Ascending aorta (tissue), 2 donors: ENCODE measurements around the gene MOGAT1. TPM values are rescaled to one million over a fixed set of nuclear protein-coding genes. Genes with fewer than 3 reads are reported as not detected.

Experiments used
- DNase-seq, 2 donors: peaks; one replicate each; pipeline ENCODE4 v3.0.0-alpha.2; 2019; ENCODE audit warnings: low spot score in 2 of 2
- H3K27ac ChIP-seq, 2 donors: fragments of 200-600 bp; sonication (generic); one replicate each; pipeline ENCODE4 v1.5.1; 2016 to 2017; ENCODE audit warnings: mild to moderate bottlenecking in 1 of 2
- H3K27me3 ChIP-seq: fragments of 200-600 bp; sonication (generic); one replicate; pipeline ENCODE4 v1.5.1; 2017
- H3K36me3 ChIP-seq, 2 donors: fragments of 200-600 bp; sonication (generic); one replicate each; pipeline ENCODE4 v1.5.1; 2016
- H3K4me1 ChIP-seq, 2 donors: fragments of 200-600 bp; sonication (generic); one replicate each; pipeline ENCODE4 v1.5.1; 2016 to 2017; ENCODE audit warnings: mild to moderate bottlenecking in 1 of 2
- H3K4me3 ChIP-seq, 2 donors: fragments of 200-600 bp; sonication (generic); one replicate each; pipeline ENCODE4 v1.5.1; 2016 to 2017; ENCODE audit warnings: mild to moderate bottlenecking in 1 of 2
- H3K9me3 ChIP-seq, 2 donors: fragments of 200-600 bp; sonication (generic); one replicate each; pipeline ENCODE4 v1.5.1; 2016
- intact Hi-C: fragments of 100-400 bp; cut with DNase I; formaldehyde crosslinking; loops from one replicate; pipeline ENCODE4 v1.15.1; 2023
- total RNA-seq: library from RNA; depleted of rRNA; stranded (reverse); fragments of >200 nt; gene quantifications from one replicate; pipeline ENCODE4 v1.1.0, GENCODE V29; 2016
- TF ChIP-seq, protein P1 (sequence below), 3 experiments: fragments of 200-600 bp in 2 of 3; fragments of 450-650 bp in 1 of 3; sonication (generic) in 2 of 3; IDR thresholded peaks; one replicate each; pipeline ENCODE4 v1.5.1; 2016 to 2019; ENCODE audit warnings: antibody characterized with exemption in 3 of 3, mild to moderate bottlenecking in 1 of 3, moderate library complexity in 1 of 3

MOGAT1 gene
- total RNA-seq, 1 donor from 2014 or later: not detected

DNA sequence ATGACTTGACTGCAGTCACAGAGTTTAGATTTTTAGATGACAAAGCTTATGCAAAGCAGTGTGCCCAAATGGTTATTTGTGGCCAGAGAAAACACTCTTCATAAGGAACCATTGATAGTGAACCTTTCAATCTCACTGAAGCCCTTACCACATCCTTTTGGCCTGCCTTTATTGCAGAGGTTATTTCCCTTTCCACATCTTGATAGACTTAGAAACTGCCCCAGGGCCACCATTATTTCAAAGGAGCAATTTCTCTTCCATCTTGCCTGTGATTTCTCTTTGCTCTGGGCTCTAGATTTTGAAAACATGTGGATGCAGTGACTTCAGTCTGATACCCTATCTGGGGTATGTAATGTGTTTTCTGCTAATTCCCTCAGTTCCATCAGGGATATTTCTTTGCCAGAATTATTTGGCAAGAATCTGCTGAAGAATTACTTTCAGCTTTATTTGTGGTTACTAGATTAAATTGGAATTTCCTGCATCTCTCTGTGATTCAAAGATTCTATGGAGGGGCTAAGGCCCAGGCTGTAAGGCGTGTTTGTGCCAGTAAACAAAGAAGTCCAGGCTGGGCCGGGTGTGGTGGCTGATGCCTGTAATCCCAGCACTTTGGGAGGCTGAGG is 51.0 kb downstream of the MOGAT1 start:
- Histone ChIP-seq H3K27ac (peak overlapping the region; percentile 31 to 67), H3K36me3 (no peaks in the 10 kb centered on the region), H3K4me3 (no peak overlapping the region), H3K9me3 (no peaks in the 10 kb centered on the region), H3K4me1 (peaks cover 0 to 7% of the 10 kb centered on the region in 2 donors), H3K27me3 (no peaks in the 10 kb centered on the region)
- no peak for DNase-seq
- intact Hi-C loops: no loop called here
- TF ChIP-seq, protein P1, sequence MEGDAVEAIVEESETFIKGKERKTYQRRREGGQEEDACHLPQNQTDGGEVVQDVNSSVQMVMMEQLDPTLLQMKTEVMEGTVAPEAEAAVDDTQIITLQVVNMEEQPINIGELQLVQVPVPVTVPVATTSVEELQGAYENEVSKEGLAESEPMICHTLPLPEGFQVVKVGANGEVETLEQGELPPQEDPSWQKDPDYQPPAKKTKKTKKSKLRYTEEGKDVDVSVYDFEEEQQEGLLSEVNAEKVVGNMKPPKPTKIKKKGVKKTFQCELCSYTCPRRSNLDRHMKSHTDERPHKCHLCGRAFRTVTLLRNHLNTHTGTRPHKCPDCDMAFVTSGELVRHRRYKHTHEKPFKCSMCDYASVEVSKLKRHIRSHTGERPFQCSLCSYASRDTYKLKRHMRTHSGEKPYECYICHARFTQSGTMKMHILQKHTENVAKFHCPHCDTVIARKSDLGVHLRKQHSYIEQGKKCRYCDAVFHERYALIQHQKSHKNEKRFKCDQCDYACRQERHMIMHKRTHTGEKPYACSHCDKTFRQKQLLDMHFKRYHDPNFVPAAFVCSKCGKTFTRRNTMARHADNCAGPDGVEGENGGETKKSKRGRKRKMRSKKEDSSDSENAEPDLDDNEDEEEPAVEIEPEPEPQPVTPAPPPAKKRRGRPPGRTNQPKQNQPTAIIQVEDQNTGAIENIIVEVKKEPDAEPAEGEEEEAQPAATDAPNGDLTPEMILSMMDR (IDR thresholded peaks at IDR 0.05): no peak

DNA sequence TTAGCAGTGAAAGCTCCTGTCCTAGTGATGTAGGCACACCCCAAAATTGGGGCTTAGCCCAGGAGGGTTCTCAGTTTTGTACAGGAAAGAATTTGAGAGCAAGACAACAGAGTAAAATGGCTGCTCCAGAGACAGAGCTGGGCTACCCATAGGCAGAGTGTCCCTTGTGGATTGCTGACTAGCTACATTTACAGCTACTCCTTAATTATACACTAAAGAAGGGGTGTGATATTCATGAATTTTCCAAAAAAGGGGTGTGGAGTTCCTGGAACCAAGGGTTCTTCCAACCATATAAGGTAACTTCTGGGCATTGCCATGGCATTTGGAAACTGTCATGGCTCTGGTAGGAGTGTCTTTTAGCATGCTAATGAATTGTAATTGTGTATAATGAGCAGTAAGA is 52.8 kb downstream of the MOGAT1 start:
- no peaks in the 10 kb centered on the region for H3K9me3 ChIP-seq
- no peak for DNase-seq
- no peaks in the 10 kb centered on the region for H3K36me3 ChIP-seq
- TF ChIP-seq, protein P1 (IDR thresholded peaks at IDR 0.05): no peak
- no peaks in the 10 kb centered on the region for H3K27me3 ChIP-seq
- peaks cover 0 to 7% of the 10 kb centered on the region in 2 donors for H3K4me1 ChIP-seq
- no peak overlapping the region for H3K27ac ChIP-seq
- no peak overlapping the region for H3K4me3 ChIP-seq
- intact Hi-C loops: no loop called here

DNA sequence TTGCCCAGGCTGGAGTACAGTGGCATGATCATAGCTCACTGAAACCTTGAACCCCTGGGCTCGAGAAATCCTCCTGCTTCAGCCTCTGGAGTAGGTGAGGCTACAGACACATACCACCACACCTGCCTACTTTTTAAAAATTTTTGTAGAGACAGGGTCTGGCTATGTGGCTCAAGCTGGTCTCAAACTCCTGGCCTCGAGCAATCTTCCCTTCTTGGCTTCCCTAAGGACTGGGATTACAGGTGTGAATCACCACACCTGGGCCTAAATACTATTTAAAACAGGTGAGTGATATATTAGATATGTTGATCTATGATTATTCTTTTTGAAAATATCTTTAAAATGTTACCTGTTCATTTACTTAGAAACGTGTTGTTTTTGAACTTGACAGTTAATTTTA is 57.2 kb downstream of the MOGAT1 start:
- TF ChIP-seq, protein P1 (IDR thresholded peaks at IDR 0.05): no peak

DNA sequence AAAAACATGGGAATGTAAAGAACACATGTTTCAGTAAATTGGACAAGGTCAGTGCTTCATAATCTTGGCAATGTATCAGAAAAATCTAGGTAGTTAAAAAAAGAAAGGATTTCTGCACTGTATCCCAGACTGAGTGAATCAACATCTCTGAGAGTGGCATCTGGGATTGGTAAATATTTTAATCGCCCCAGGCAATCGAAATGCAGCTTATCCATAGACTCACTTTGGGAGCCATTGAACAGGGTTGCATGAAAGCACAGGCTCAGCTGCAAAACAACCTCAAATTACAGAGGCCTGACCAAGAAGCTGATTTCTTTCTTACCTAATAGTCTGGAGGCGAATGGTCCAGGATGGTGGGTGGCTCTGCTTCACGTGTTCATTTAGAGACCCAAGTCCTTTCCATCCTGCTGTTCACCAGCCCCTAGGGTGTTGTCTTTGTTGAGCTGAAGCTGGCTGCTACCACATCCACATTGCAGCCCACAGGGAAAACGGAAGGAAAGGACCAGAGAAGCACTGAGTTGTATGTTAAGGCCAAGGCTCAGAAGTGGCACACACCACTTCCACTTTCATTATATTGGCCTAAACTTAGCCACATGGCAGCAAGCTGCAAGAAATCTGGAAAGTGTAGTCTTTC is 59.0 kb downstream of the MOGAT1 start:
- Histone ChIP-seq H3K9me3 (no peaks in the 10 kb centered on the region), H3K4me1 (peaks cover 22 to 39% of the 10 kb centered on the region in 2 donors), H3K27me3 (no peaks in the 10 kb centered on the region), H3K27ac (peak overlapping the region; percentile 84 to 89), H3K4me3 (peak overlapping the region; percentile 13 to 32), H3K36me3 (no peaks in the 10 kb centered on the region)
- intact Hi-C loops: no loop called here
- DNase-seq: no peak
- TF ChIP-seq, protein P1 (IDR thresholded peaks at IDR 0.05): no peak

More for the DNA sequence above, 57.2 kb downstream of the MOGAT1 start:
- DNase-seq: no peak
- H3K4me1 ChIP-seq: peaks cover 12 to 27% of the 10 kb centered on the region in 2 donors
- intact Hi-C loops: no loop called here
- H3K9me3 ChIP-seq: no peaks in the 10 kb centered on the region
- no peak overlapping the region for H3K4me3 ChIP-seq
- H3K36me3 ChIP-seq: no peaks in the 10 kb centered on the region
- H3K27ac ChIP-seq: peak overlapping the region in 1 of 2 donors; percentile 31
- H3K27me3 ChIP-seq: no peaks in the 10 kb centered on the region

DNA sequence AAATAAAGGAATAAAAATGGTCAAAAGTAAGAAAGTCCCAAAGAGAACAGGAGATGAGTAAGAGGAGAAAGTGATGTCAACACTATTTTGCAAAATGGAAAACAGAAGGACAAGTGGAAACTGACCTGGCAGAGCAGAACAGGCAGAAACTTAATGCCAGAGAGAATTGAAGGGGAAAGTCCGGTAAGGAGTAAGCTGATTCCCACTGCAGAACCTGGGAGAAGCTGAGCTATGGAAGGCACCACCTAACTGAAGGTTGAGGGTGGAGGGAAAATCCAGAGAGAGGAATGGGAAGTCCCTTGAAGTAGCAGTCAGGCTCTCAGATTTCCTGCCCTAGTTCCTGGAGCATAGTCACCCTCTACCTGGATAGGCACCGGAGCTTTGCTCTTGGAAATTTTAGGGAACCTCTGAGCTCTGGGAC is 59.8 kb downstream of the MOGAT1 start:
- Histone ChIP-seq H3K4me1 (peaks cover 22 to 39% of the 10 kb centered on the region in 2 donors), H3K4me3 (no peak overlapping the region), H3K27ac (peak overlapping the region; percentile 84 to 89), H3K36me3 (no peaks in the 10 kb centered on the region), H3K27me3 (no peaks in the 10 kb centered on the region), H3K9me3 (no peaks in the 10 kb centered on the region)
- no peak for DNase-seq
- intact Hi-C loops: no loop called here
- TF ChIP-seq, protein P1 (IDR thresholded peaks at IDR 0.05): no peak
